Lower lobe of right lung (tissue), 2 donors: ENCODE results near the gene FYN. TPM values are rescaled to one million over a fixed set of nuclear protein-coding genes. Genes with fewer than 3 reads are reported as not detected.

Experiments used
- ATAC-seq, 2 donors: fragments of 200-7000 bp; cut with Tn5 transposase; one replicate each; pipeline ENCODE4 v1.9.1; 2020 to 2022; ENCODE audit warnings: mild to moderate bottlenecking in 2 of 2, moderate library complexity in 2 of 2
- DNase-seq: peaks from one replicate; pipeline ENCODE4 v3.0.0-alpha.2; 2020
- H3K27ac ChIP-seq: fragments of 200-600 bp; one replicate; pipeline ENCODE4 v1.8.0; 2022
- H3K27me3 ChIP-seq: fragments of 200-600 bp; one replicate; pipeline ENCODE4 v1.8.0; 2022; ENCODE audit warnings: low read depth
- H3K36me3 ChIP-seq: fragments of 200-600 bp; one replicate; pipeline ENCODE4 v1.8.0; 2022; ENCODE audit warnings: mild to moderate bottlenecking
- H3K4me1 ChIP-seq: fragments of 200-600 bp; one replicate; pipeline ENCODE4 v1.8.0; 2022
- H3K4me3 ChIP-seq: fragments of 200-600 bp; one replicate; pipeline ENCODE4 v1.8.0; 2022; ENCODE audit warnings: mild to moderate bottlenecking
- H3K9me3 ChIP-seq: fragments of 200-600 bp; one replicate; pipeline ENCODE4 v1.8.0; 2022
- CTCF ChIP-seq: fragments of 200-600 bp; IDR thresholded peaks from one replicate; pipeline ENCODE4 v1.8.0; 2022; ENCODE audit warnings: antibody characterized with exemption, mild to moderate bottlenecking
- intact Hi-C: fragments of 100-400 bp; cut with DNase I; formaldehyde crosslinking; loops from one replicate; pipeline ENCODE4 v1.11.0; 2022
- total RNA-seq: library from RNA; stranded (reverse); fragmentation: NEBNext Ultra II Directional; extraction: Animal tissue kit (Norgen Biotek cat#: 25700); gene quantifications from one replicate; pipeline ENCODE4 v1.2.1, GENCODE V29; 2021
- donor health status: DM: no; HTN: yes; CAD: no; lungs with severe emphysema.

The FYN gene
- total RNA-seq, 1 donor from 2014 or later: 99.2 TPM

- no peak for TF ChIP-seq CTCF
- Histone ChIP-seq H3K27ac (peak overlapping the region; percentile 63), H3K36me3 (peaks cover 19% of the 10 kb centered on the region), H3K27me3 (no peaks in the 10 kb centered on the region), H3K4me3 (no peak overlapping the region), H3K9me3 (no peaks in the 10 kb centered on the region), H3K4me1 (peaks cover 40% of the 10 kb centered on the region)
- DNase-seq (no peak), ATAC-seq (peak in 1 of 2 donors; percentile 20)
- intact Hi-C loops: no loop called here
These were observed 152.2 kb downstream of the FYN start for GRCh38 chr6:111720931-111721496.

GRCh38 chr6:111718990-111719389, 154.3 kb downstream of the FYN start:
- ATAC-seq: no peak
- no peak overlapping the region for H3K27ac ChIP-seq
- no peak overlapping the region for H3K4me3 ChIP-seq
- H3K9me3 ChIP-seq: no peaks in the 10 kb centered on the region
- intact Hi-C loops: no loop called here
- peaks cover 30% of the 10 kb centered on the region for H3K36me3 ChIP-seq
- H3K27me3 ChIP-seq: no peaks in the 10 kb centered on the region
- peaks cover 29% of the 10 kb centered on the region for H3K4me1 ChIP-seq
- TF ChIP-seq CTCF: no peak
- DNase-seq: no peak

GRCh38 chr6:111718326-111718725, 154.9 kb downstream of the FYN start:
- intact Hi-C loops: no loop called here
- Histone ChIP-seq H3K4me1 (peaks cover 23% of the 10 kb centered on the region), H3K9me3 (no peaks in the 10 kb centered on the region), H3K36me3 (peaks cover 37% of the 10 kb centered on the region), H3K4me3 (no peak overlapping the region), H3K27ac (no peak overlapping the region), H3K27me3 (no peaks in the 10 kb centered on the region)
- DNase-seq (no peak), ATAC-seq (no peak)
- TF ChIP-seq CTCF: no peak

GRCh38 chr6:111717621-111718020, 155.6 kb downstream of the FYN start:
- Histone ChIP-seq H3K27ac (no peak overlapping the region), H3K4me3 (no peak overlapping the region), H3K27me3 (no peaks in the 10 kb centered on the region), H3K36me3 (peaks cover 39% of the 10 kb centered on the region), H3K9me3 (no peaks in the 10 kb centered on the region), H3K4me1 (peaks cover 20% of the 10 kb centered on the region)
- TF ChIP-seq CTCF: no peak
- no peak for DNase-seq
- no peak for ATAC-seq
- intact Hi-C loops: no loop called here

- intact Hi-C loops: no loop called here
- ATAC-seq: no peak
- Histone ChIP-seq H3K4me1 (peaks cover 20% of the 10 kb centered on the region), H3K27ac (no peak overlapping the region), H3K27me3 (no peaks in the 10 kb centered on the region), H3K9me3 (no peaks in the 10 kb centered on the region), H3K36me3 (peaks cover 39% of the 10 kb centered on the region), H3K4me3 (no peak overlapping the region)
- DNase-seq: no peak
- TF ChIP-seq CTCF: no peak
These were observed 156.9 kb downstream of the FYN start for GRCh38 chr6:111716325-111716724.

GRCh38 chr6:111715321-111715720, 157.9 kb downstream of the FYN start:
- H3K4me1 ChIP-seq: peaks cover 24% of the 10 kb centered on the region
- peak overlapping the region; percentile 0 for H3K27ac ChIP-seq
- peaks cover 39% of the 10 kb centered on the region for H3K36me3 ChIP-seq
- H3K27me3 ChIP-seq: no peaks in the 10 kb centered on the region
- H3K9me3 ChIP-seq: no peaks in the 10 kb centered on the region
- no peak for TF ChIP-seq CTCF
- DNase-seq (no peak), ATAC-seq (no peak)
- H3K4me3 ChIP-seq: no peak overlapping the region
- intact Hi-C loops: no loop called here
